Tibial nerve (tissue), 4 donors: ENCODE data around the gene ENOX1.

Source experiments
- CTCF ChIP-seq, 5 experiments: fragments of 200-600 bp in 3 of 5; fragments of 450-650 bp in 2 of 5; sonication (generic) in 3 of 5; IDR thresholded peaks; one replicate each; pipeline ENCODE4 v1.5.1; 2016 to 2019; ENCODE audit warnings: antibody characterized with exemption in 5 of 5, mild to moderate bottlenecking in 3 of 5, moderate library complexity in 2 of 5
- EP300 ChIP-seq, 2 donors: sonication (generic); formaldehyde crosslinking; IDR thresholded peaks; one replicate each; pipeline ENCODE4 v1.6.1; 2017; ENCODE audit warnings: antibody characterized with exemption in 2 of 2, mild to moderate bottlenecking in 1 of 2
- POLR2A ChIP-seq, 2 donors: fragments of 450-650 bp; IDR thresholded peaks; one replicate each; pipeline ENCODE4 v1.6.1; 2017; ENCODE audit warnings: antibody characterized with exemption in 2 of 2, mild to moderate bottlenecking in 2 of 2, moderate library complexity in 2 of 2

- TF ChIP-seq CTCF (IDR thresholded peaks at IDR 0.05) (no peak), POLR2A (IDR thresholded peaks at IDR 0.05) (no peak), EP300 (IDR thresholded peaks at IDR 0.05) (no peak)
Measured at GRCh38 chr13:43487885-43488284, 298.9 kb downstream of the ENOX1 start.
